Psoas muscle (tissue), 8 donors: ENCODE data around the gene OSMR. TPM values are rescaled to one million over a fixed set of nuclear protein-coding genes. Genes with fewer than 3 reads are reported as not detected.

Experiments
- ATAC-seq, 4 donors: fragments of 200-7000 bp; cut with Tn5 transposase; one replicate each; pipeline ENCODE4 v1.9.1; 2020; ENCODE audit warnings: moderate library complexity in 3 of 4, mild to moderate bottlenecking in 2 of 4
- DNase-seq, 2 donors: peaks; one replicate each; pipeline ENCODE4 v3.0.0-alpha.2; 2020
- H3K27ac ChIP-seq: fragments of 200-600 bp; one replicate; pipeline ENCODE4 v1.8.0; 2022
- H3K27me3 ChIP-seq, 3 donors: fragments of 200-600 bp in 1 of 3; one replicate each; pipeline versions ENCODE4 v1.6.1 to v1.8.0; 2013 to 2022; ENCODE audit warnings: low read length in 2 of 3, mild to moderate bottlenecking in 2 of 3, moderate library complexity in 1 of 3; ENCODE audit not compliant: insufficient read depth in 3 of 3
- H3K36me3 ChIP-seq, 2 donors: fragments of 200-600 bp in 1 of 2; one replicate each; pipeline versions ENCODE4 v1.6.1 to v1.8.0; 2013 to 2022; ENCODE audit warnings: low read depth in 1 of 2, mild to moderate bottlenecking in 1 of 2, moderate library complexity in 1 of 2; ENCODE audit not compliant: insufficient read depth in 1 of 2
- H3K4me1 ChIP-seq: fragments of 200-600 bp; one replicate; pipeline ENCODE4 v1.8.0; 2022
- H3K4me3 ChIP-seq: fragments of 200-600 bp; one replicate; pipeline ENCODE4 v1.8.0; 2022; ENCODE audit warnings: mild to moderate bottlenecking
- H3K9me3 ChIP-seq: fragments of 200-600 bp; one replicate; pipeline ENCODE4 v1.8.0; 2022
- CTCF ChIP-seq: fragments of 200-600 bp; IDR thresholded peaks from one replicate; pipeline ENCODE4 v1.8.0; 2022; ENCODE audit warnings: antibody characterized with exemption
- WGBS, 3 donors: extraction: QIAGEN DNeasy Blood & Tissue Kit; methylation state at CpG; one replicate each; pipeline versions ENCODE4 v1.1.6 to v1.1.7; 2013; 5-methylcytosine and 5-hydroxymethylcytosine counted together
- intact Hi-C, 2 donors: fragments of 100-400 bp; cut with DNase I; formaldehyde crosslinking; loops; one replicate each; pipeline versions ENCODE4 v1.11.0 to v1.14.2; 2022
- polyA plus RNA-seq, 3 donors: library from polyadenylated mRNA; stranded (reverse); fragments of 200-250 nt; gene quantifications; one replicate each; pipeline ENCODE4 v1.2.3, GENCODE V29; 2013
- total RNA-seq, 4 donors: library from RNA; stranded (reverse); fragmentation: NEBNext Ultra II Directional in 2 of 4; extraction: Animal tissue kit (Norgen Biotek cat#: 25700) in 2 of 4; gene quantifications; one replicate each; pipeline versions ENCODE4 v1.2.1 to v1.2.4, GENCODE V29; 2021 to 2023
- donor health status: healthy with polysubstance abuse.
- donor health status: DM: no; HTN: no; CAD: no; lungs with moderate emphysema.
- donor health status: Bipolar disorder and iron deficiency.
- donor health status: healthy.
- donor health status: DM: yes; HTN: yes; CAD: no.
- donor health status: DM: no; HTN: no; CAD: no.
- donor health status: DM: no; HTN: no; CAD: no.
- donor health status: DM: yes; HTN: yes; CAD: no.

OSMR gene
- total and polyA plus RNA-seq, 7 donors = 3.2 to 27.0 (median 9.9) TPM

- no peak for DNase-seq
- no peaks in the 10 kb centered on the region for H3K9me3 ChIP-seq
- 93 to 94% (median 94%) methylated on average over 4 of the region's 4 CpGs for WGBS, 3 donors
- peaks cover 0 to 99% of the 10 kb centered on the region in 2 donors for H3K36me3 ChIP-seq
- no peaks in the 10 kb centered on the region for H3K27me3 ChIP-seq
- H3K4me3 ChIP-seq = no peak overlapping the region
- ATAC-seq = no peak
- no peaks in the 10 kb centered on the region for H3K4me1 ChIP-seq
- H3K27ac ChIP-seq = no peak overlapping the region
- TF ChIP-seq CTCF = no peak
- intact Hi-C loops = no loop called here
Measured at GRCh38 chr5:38944282-38944681, 98.5 kb downstream of the OSMR start.

- intact Hi-C loops = no loop called here
- TF ChIP-seq CTCF = no peak
- H3K27ac ChIP-seq = no peak overlapping the region
- H3K9me3 ChIP-seq = no peaks in the 10 kb centered on the region
- H3K27me3 ChIP-seq = no peaks in the 10 kb centered on the region
- no peak overlapping the region for H3K4me3 ChIP-seq
- no peaks in the 10 kb centered on the region for H3K4me1 ChIP-seq
- H3K36me3 ChIP-seq = peaks cover 0 to 100% of the 10 kb centered on the region in 2 donors
- DNase-seq (no peak), ATAC-seq (no peak)
Measured at GRCh38 chr5:38948501-38948900, 102.7 kb downstream of the OSMR start.

DNA sequence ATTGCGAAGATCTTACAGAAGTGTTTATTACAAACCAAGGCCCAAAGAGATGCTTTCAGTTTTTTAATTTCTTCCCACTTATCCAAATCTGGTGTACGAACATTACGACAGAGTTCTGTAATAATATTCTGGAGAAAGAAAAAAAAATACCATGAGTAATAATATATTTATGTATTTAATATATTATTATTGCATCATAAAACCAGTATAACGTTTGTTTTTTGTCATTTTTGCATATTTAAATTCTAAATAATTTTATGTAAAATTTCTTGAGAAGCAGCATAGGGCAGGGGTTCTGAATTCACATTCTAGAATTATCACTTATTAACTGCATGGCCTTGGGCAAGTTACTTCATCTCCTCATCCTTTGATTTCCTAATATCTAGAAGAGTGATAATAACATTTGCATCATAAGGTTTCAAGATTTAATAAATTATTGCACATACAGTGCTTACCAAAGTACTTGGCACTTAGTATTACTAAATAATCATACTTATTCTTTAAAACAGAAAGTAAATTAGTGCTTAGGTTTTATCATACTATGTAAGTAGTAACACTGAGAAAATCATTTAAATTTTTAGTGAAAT, 107.7 kb downstream of the OSMR start:
- Histone ChIP-seq H3K36me3 (peaks cover 0 to 100% of the 10 kb centered on the region in 2 donors), H3K4me1 (no peaks in the 10 kb centered on the region), H3K4me3 (no peak overlapping the region), H3K27ac (no peak overlapping the region), H3K27me3 (no peaks in the 10 kb centered on the region), H3K9me3 (no peaks in the 10 kb centered on the region)
- intact Hi-C loops = no loop called here
- TF ChIP-seq CTCF = no peak
- ATAC-seq (no peak), DNase-seq (no peak)
- 90 to 95% (median 91%) methylated on average over 4 of the region's 4 CpGs for WGBS, 3 donors

DNA sequence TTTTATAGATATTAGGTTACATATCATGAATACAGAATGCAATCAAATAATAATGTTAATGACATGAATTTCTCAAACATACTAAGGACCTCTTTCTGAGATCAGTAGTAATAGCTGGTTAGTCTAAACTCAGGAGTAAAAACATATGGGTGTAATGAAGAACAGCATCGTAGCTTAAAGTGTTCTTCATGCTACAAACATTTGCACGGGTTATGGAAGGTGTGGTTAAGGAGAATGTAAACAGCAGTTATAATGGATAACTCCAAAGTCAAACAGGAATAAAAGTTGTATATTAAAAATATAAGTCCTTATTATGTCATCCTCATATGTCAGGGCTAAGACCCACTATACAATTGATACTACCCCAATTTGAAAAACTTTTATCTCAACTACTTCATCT, 115.9 kb downstream of the OSMR start:
- H3K27me3 ChIP-seq = no peaks in the 10 kb centered on the region
- no peaks in the 10 kb centered on the region for H3K4me1 ChIP-seq
- peaks cover 4 to 100% of the 10 kb centered on the region in 2 donors for H3K36me3 ChIP-seq
- H3K4me3 ChIP-seq = no peak overlapping the region
- 92 to 95% (median 95%) methylated on average over 2 of the region's 2 CpGs for WGBS, 3 donors
- no peak for DNase-seq
- intact Hi-C loops = no loop called here
- no peak for ATAC-seq
- no peak for TF ChIP-seq CTCF
- no peaks in the 10 kb centered on the region for H3K9me3 ChIP-seq
- H3K27ac ChIP-seq = no peak overlapping the region

DNA sequence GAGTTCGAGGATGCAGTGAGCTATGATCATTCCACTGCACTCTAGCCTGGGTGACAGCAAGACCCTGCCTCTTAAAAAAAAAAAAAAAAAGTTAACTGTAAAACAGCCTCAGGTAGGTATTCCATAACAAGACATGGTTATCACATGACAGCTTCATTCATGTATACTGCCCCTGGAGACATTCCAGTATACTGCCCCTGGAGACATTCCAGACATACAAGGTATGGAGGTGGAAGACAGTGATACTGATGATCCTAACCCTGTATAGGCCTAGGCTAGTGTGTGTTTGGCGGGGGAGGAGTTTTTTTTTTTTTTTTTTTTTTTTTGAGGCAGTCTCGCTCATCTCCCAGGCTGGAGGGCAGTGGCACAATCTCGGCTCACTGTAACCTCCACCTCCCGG, 122.9 kb downstream of the OSMR start:
- intact Hi-C loops = no loop called here
- ATAC-seq (peak in 1 of 4 donors; percentile 41), DNase-seq (no peak)
- no peak for TF ChIP-seq CTCF
- H3K27me3 ChIP-seq = no peaks in the 10 kb centered on the region
- WGBS, 3 donors = 98 to 100% (median 99%) methylated on average over 5 of the region's 5 CpGs
- no peaks in the 10 kb centered on the region for H3K9me3 ChIP-seq
- no peak overlapping the region for H3K27ac ChIP-seq
- peaks cover 0 to 93% of the 10 kb centered on the region in 2 donors for H3K36me3 ChIP-seq
- no peaks in the 10 kb centered on the region for H3K4me1 ChIP-seq
- H3K4me3 ChIP-seq = no peak overlapping the region
